ENCODE data around the gene CTAG2.
"Not testable (repeated sequence)": the region's sequence is repeated elsewhere in the genome, so short reads cannot be mapped to it uniquely, and the experiment has no call there.

The CTAG2 gene

DNA sequence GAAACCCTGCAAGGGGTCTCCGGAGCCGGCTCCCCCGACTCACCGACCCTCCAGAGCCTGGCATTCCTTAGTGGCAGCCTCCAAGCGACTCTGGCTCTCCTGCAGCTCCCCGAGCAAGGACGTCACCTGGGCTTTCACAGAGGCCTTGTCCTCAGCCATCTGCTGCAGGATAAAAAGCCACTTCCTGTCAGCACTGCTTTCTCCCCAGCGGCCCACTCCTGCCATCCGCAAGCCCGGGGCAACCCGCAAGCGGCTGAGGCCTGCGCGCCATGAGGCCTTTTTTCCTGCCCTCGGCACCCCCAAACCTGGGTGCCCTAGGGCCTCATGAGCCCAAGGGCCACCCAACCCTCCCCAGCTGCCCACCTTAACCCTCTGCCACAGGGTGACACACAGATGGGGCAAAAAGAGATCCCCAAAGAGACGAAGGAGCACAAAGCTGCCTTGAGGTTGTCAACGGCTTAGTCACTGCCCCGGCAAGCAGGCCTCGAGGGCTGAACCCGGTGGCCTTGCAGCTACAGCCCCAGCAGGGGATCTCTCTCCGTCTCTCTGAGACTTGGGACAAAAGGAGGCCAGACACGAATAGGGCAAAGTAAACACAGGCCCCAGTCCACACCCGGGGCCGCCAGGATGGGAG, 7.5 kb downstream of the CTAG2 start:
- DNase-seq, result not testable (repeated sequence)

DNA sequence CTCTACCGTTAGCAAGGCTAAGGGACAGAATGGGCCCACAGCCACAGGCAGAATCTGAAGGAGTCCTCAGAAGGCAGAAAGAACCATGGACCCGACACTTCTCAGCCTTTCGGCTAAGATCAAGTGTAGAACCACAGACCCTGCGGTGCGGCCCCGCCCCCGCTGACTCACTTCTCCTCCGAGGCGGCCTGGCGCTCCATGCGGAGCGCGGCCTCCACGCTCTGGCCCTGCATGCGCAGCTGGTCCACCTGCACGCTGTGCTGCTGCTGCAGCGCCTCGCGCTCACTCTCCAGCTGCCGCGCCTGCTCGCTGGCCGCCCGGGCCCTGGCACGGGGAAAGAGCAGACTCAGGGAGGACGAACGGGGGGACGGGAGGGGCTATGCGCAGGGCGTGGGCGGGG, 9.7 kb downstream of the CTAG2 start:
- not testable (repeated sequence) for DNase-seq

GRCh38 chrX:154641740-154642139, 11.6 kb downstream of the CTAG2 start:
- DNase-seq, result not testable (repeated sequence)

GRCh38 chrX:154633661-154634060, 19.7 kb downstream of the CTAG2 start:
- not testable (repeated sequence) for DNase-seq

GRCh38 chrX:154630949-154631348, 22.4 kb downstream of the CTAG2 start:
- DNase-seq, result not testable (repeated sequence)

- not testable (repeated sequence) for DNase-seq
These were observed 24.4 kb downstream of the CTAG2 start for GRCh38 chrX:154628960-154629359.

- DNase-seq, result not testable (repeated sequence)
These were observed 32.5 kb downstream of the CTAG2 start for GRCh38 chrX:154620767-154621414.

DNA sequence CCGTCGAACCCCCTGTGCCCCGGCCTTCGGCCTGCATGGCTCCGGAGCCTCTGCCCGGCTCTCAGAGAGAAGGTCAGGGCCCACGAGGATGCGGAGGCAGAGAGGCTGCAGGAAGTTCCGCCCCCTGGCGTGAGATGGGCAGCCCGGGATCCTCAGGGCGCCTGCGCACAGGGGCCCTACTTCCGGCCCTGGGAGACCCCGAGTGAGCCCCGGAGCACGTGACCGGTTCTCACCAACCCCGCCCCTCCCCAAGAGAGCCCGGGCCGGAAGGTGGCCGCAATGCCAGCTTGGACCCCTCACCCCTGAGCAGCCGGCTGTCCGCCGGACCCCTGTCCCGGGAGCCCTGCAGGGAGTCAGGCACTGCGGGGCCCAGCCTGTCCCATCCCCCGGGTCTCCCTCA, 34.2 kb downstream of the CTAG2 start, which contains the start of gene CTAG1B:
CTAG1B (minus strand) TSS at position 101 of the 400 bp plus-strand sequence; CDS start at position 37, 64 bp downstream.
- not testable (repeated sequence) for DNase-seq

- DNase-seq, result not testable (repeated sequence)
These were observed 39.8 kb downstream of the CTAG2 start for GRCh38 chrX:154613586-154613985.

DNA sequence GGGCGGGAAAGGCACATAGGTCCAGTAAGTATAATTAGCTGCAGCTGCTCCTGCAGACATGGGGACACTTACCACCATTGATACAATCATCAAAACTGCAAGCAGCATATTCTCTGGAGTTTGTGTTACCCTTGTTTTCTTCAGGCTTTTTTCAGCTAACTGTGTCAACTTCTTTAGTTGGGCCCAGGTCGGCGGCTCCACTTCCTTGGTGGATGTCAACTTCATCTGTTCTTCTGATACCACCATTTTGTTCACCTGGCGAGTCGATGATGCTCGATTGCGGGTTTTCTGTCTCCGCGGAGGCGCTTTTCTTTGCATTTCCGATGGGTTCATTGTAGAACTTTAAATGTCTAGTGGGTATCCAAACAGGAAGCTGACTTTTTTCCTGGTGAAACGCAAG, 42.2 kb downstream of the CTAG2 start:
- DNase-seq, result not testable (repeated sequence)

DNA sequence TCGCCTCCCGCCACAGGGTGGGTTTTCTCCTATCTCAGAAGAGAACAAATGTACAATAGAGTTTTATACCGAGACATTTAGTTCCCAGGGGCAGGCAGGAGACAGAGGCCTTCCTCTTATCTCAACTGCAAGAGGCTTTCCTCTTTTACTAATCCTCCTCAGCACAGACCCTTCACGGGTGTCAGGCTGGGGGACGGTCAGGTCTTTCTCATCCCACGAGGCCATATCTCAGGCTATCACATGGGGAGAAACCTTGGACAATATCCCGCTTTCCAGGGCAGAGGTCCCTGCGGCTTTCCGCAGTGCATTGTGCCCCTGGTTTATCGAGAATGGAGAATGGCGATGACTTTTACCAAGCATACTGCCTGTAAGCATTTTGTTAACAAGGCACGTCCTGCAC, 44.6 kb downstream of the CTAG2 start:
- not testable (repeated sequence) for DNase-seq

DNA sequence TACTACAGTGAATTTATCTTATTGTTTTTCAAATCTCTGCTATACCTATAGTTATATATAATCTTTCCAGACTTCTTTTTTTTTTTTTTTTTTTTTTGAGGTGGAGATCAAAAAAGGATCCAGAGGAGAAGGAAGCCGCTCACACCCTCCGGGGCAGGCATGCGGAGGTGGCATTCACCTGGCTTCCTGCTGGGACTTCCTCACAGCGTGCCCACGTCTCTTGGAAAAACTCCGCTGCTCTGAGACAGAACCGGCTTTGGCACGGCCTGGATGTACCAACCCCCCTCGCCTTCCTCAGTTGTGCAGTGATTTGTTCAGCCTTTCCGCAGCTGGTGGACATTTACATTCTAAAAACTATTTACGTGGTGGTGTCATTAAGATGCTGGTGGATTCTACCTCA, 45.4 kb downstream of the CTAG2 start:
- not testable (repeated sequence) for DNase-seq

DNA sequence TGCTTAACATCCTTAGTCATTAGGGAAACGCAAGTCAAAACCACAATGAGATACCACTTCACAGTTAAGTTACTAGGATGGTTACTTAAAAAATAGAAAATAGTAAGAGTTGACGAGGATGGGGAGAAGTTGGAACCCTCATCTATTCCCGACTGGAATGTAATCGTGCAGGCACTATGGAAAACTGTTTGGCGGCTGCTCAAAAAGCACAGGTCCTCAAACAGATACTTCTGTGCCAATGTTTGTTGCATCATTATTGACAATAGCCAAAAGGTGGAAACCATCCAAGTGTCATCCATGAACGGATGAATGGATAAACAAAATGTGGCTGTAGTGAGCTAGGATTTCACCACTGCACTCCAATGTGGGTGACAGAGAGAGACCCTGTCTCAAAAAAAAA, 46.0 kb downstream of the CTAG2 start:
- DNase-seq, result no peak

DNA sequence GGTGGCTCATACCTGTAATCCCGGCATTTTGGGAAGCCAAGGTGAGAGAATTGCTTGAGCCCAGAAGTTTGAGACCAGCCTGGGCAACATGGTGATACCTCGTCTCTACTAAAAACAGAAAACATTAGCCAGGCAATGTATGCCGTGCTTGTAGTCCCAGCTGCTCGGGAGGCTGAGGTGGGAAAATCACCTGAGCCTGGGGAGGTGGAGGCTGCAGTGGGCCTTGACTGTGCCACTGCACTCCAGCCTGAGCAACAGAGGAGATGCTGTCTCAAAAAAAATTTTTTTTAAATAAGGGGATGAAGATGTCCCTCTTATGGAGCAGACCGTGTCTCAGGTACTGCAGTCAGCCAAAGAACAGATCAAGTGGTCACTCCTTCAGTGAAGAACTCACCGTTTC, 47.8 kb downstream of the CTAG2 start:
- no peak for DNase-seq

- no peak for DNase-seq
These were observed 49.6 kb downstream of the CTAG2 start for GRCh38 chrX:154603438-154604430.

DNA sequence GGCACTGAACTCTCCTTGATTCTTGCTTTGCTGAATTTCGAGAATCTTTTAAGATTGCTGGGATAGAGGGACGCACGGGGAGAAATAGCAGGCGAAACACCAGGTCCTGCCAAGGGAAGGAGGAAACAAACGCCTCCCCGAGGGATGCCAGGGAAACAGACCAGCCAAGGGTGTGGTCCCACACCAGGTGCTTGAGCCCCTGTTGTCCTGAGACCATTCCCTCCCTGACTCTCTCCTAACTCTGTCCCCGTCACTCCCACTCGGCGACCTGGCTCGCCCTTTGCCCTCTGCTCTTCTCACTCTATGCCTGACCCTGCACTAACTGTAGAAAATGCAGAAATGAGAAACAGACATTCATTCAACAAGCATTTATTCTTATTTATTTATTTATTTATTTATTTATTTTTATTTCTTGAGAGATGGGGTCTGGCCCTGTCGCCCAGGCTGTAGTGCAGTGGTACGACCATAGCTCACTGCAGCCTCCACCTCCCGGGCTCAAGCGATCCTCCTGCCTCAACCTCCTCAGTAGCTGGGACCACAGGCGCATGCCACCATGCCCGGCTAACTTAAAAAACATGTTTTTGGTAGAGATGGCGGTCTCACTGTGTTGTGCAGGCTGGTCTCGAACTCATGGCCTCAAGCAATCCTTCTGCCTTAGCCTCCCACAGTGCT, 50.5 kb downstream of the CTAG2 start:
- DNase-seq, result no peak

DNA sequence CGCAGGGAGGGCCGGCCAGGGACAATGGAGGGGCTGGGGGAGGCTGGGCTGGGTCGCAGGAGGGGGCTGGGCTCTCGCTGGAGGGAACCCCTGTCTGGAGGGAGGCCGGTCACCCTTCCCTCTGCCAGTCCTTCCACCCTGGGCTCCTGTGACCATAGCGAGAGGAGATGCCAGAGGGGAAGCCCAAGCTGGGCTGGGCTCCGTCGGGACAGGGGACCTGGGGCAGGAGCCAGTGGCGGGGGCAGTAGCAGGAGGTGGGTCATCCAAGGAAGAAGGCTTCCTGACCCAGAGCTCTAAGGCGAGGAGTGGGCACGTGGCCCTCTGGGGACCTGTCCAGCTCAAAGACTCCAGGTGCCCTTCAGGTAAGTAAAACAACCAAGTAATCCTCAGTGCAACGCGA, 51.2 kb downstream of the CTAG2 start:
- DNase-seq, result no peak
